SK-N-SH (cell line): ENCODE data around the gene TAF11. TPM values are rescaled to one million over a fixed set of nuclear protein-coding genes. Genes with fewer than 3 reads are reported as not detected.

Experiments
- CTCF ChIA-PET: fragments of 300-600, 350-600 bp; formaldehyde crosslinking; extraction: SDS; loops from one replicate; lab custom pipeline; 2021; lab: Yijun Ruan, JAX
- POLR2A ChIA-PET: fragments of 350-600 bp; sonication (Branson Sonifier 250); formaldehyde crosslinking; extraction: SDS; loops from one replicate; lab custom pipeline; 2020; ENCODE audit warnings: antibody characterized with exemption, inconsistent platforms; lab: Yijun Ruan, JAX
- DNase-seq: peaks from one replicate; pipeline ENCODE4 v3.0.0; 2012
- H2AFZ ChIP-seq: fragments of 200-600 bp; sonication (generic); 2 replicates; pipeline ENCODE4 v1.8.1; 2016; ENCODE audit warnings: antibody characterized with exemption, mild to moderate bottlenecking, low read depth
- H3F3A ChIP-seq: fragments of 200-600 bp; sonication (generic); replicated peaks from 2 replicates; pipeline ENCODE3; 2016; ENCODE audit warnings: antibody characterized with exemption, mild to moderate bottlenecking; ENCODE audit not compliant: insufficient read depth
- H3K27ac ChIP-seq, 2 experiments: fragments of 200-500 bp in 1 of 2; fragments of 200-600 bp in 1 of 2; sonication (Bioruptor generic) in 1 of 2; sonication (generic), shearing (Covaris generic) in 1 of 2; 2 replicates each; pipeline versions ENCODE4 v1.5.1 to v1.6.1; 2014 to 2016; ENCODE audit warnings: low read depth in 2 of 2, inconsistent platforms in 1 of 2, low read length in 1 of 2, mild to moderate bottlenecking in 1 of 2, mixed read lengths in 1 of 2
- H3K27me3 ChIP-seq: fragments of 200-600 bp; sonication (generic), shearing (Covaris generic); 2 replicates; pipeline ENCODE4 v1.6.1; 2016; ENCODE audit warnings: mixed run types; ENCODE audit not compliant: insufficient read depth
- H3K36me3 ChIP-seq, 2 experiments: fragments of 200-500 bp in 1 of 2; fragments of 200-600 bp in 1 of 2; sonication (Bioruptor generic) in 1 of 2; sonication (generic) in 1 of 2; replicated peaks in 1 of 2; 2 replicates each; pipeline versions ENCODE3 to v1.5.1; 2014 to 2016; ENCODE audit warnings: low read length in 1 of 2, mild to moderate bottlenecking in 1 of 2; ENCODE audit not compliant: insufficient read depth in 2 of 2, control insufficient read depth in 1 of 2
- H3K4me1 ChIP-seq, 2 experiments: fragments of 200-500 bp in 1 of 2; fragments of 200-600 bp in 1 of 2; sonication (Bioruptor generic) in 1 of 2; sonication (generic), shearing (Covaris generic) in 1 of 2; 2 replicates each; pipeline versions ENCODE4 v1.5.1 to v1.6.1; 2014 to 2016; ENCODE audit warnings: low read depth in 1 of 2, low read length in 1 of 2, mixed run types in 1 of 2; ENCODE audit not compliant: insufficient read depth in 2 of 2, control insufficient read depth in 1 of 2
- H3K4me2 ChIP-seq: fragments of 200-600 bp; sonication (generic), shearing (Covaris generic); 2 replicates; pipeline ENCODE4 v1.6.1; 2017; ENCODE audit warnings: mixed run types
- H3K4me3 ChIP-seq, 2 experiments: fragments of 200-500 bp in 1 of 2; fragments of 200-600 bp in 1 of 2; sonication (Bioruptor generic) in 1 of 2; sonication (generic), shearing (Covaris generic) in 1 of 2; 2 replicates each; pipeline versions ENCODE4 v1.5.1 to v1.8.1; 2014 to 2016; ENCODE audit warnings: low read depth in 2 of 2, inconsistent platforms in 1 of 2, low read length in 1 of 2, mild to moderate bottlenecking in 1 of 2, mixed read lengths in 1 of 2, moderate library complexity in 1 of 2
- H3K79me2 ChIP-seq: fragments of 200-600 bp; sonication (generic); 2 replicates; pipeline ENCODE4 v1.8.1; 2017; ENCODE audit warnings: mild to moderate bottlenecking; ENCODE audit not compliant: insufficient read depth
- H3K9ac ChIP-seq: fragments of 200-600 bp; sonication (generic); 2 replicates; pipeline ENCODE4 v1.6.1; 2017; ENCODE audit warnings: mixed run types
- H3K9me2 ChIP-seq: fragments of 200-600 bp; sonication (generic); 2 replicates; pipeline ENCODE4 v1.6.1; 2017; ENCODE audit warnings: mixed run types
- H3K9me3 ChIP-seq: fragments of 200-600 bp; sonication (generic); 2 replicates; pipeline ENCODE4 v1.6.1; 2017; ENCODE audit warnings: mixed run types, mild to moderate bottlenecking, moderate library complexity
- H4K20me1 ChIP-seq: fragments of 200-600 bp; sonication (generic); 2 replicates; pipeline ENCODE4 v1.6.1; 2017; ENCODE audit warnings: mild to moderate bottlenecking, mixed run types; ENCODE audit not compliant: insufficient read depth
- EZH2phosphoT487 ChIP-seq: fragments of 200-600 bp; sonication (generic); IDR thresholded peaks from 2 replicates; pipeline ENCODE4 v1.6.1; 2017; ENCODE audit warnings: low read depth, mixed run types, mild to moderate bottlenecking, antibody characterized with exemption, moderate library complexity, borderline replicate concordance
- FOSL2 ChIP-seq: IDR thresholded peaks from 2 replicates; pipeline ENCODE4 v1.4.0; 2012; ENCODE audit warnings: low read depth, mild to moderate bottlenecking, moderate library complexity, borderline replicate concordance
- FOXJ3 ChIP-seq: sonication (generic); formaldehyde crosslinking; IDR thresholded peaks from 2 replicates; pipeline ENCODE4 v1.5.1; 2020; ENCODE audit warnings: mild to moderate bottlenecking, missing genetic modification reagents
- FOXM1 ChIP-seq: IDR thresholded peaks from 2 replicates; pipeline ENCODE4 v1.4.0; 2012; ENCODE audit warnings: low read depth, mild to moderate bottlenecking
- GABPA ChIP-seq: IDR thresholded peaks from 2 replicates; pipeline ENCODE4 v1.4.0; 2012; ENCODE audit warnings: low read depth, mild to moderate bottlenecking
- NFIC ChIP-seq: IDR thresholded peaks from 2 replicates; pipeline ENCODE4 v1.4.0; 2012; ENCODE audit warnings: borderline replicate concordance
- NRF1 ChIP-seq: IDR thresholded peaks from 2 replicates; pipeline ENCODE4 v1.6.1; 2012; ENCODE audit warnings: low read depth, mild to moderate bottlenecking, low read length
- POLR2AphosphoS5 ChIP-seq: IDR thresholded peaks from 2 replicates; pipeline ENCODE4 v1.6.1; 2012; ENCODE audit warnings: low read depth, low read length
- RAD21 ChIP-seq: IDR thresholded peaks from 2 replicates; pipeline ENCODE4 v1.6.1; 2012; ENCODE audit warnings: mild to moderate bottlenecking, low read length
- RFX5 ChIP-seq: IDR thresholded peaks from 2 replicates; pipeline ENCODE4 v1.6.1; 2012; ENCODE audit warnings: mild to moderate bottlenecking, improper control_type of control experiment, low read length
- RXRA ChIP-seq: IDR thresholded peaks from 2 replicates; pipeline ENCODE4 v1.4.0; 2012; ENCODE audit warnings: low read depth, mild to moderate bottlenecking, borderline replicate concordance
- SMC3 ChIP-seq: IDR thresholded peaks from 2 replicates; pipeline ENCODE4 v1.6.1; 2012; ENCODE audit warnings: low read depth, low read length, improper control_type of control experiment
- TCF12 ChIP-seq: IDR thresholded peaks from 2 replicates; pipeline ENCODE4 v1.4.0; 2012
- YY1 ChIP-seq: IDR thresholded peaks from 2 replicates; pipeline ENCODE4 v1.4.0; 2012; ENCODE audit warnings: low read depth, mild to moderate bottlenecking
- WGBS: methylation state at CpG from one replicate; pipeline ENCODE4 v1.1.6; 2017; ENCODE audit warnings: low lambda C conversion rate; 5-methylcytosine and 5-hydroxymethylcytosine counted together
- polyA plus RNA-seq, 3 experiments: library from polyadenylated mRNA; depleted of rRNA; stranded (reverse); fragments of >200 nt; gene quantifications; 2 replicates each; pipeline ENCODE4 v1.2.3, GENCODE V29; 2012
- TF ChIP-seq, protein P1 (sequence below): fragments of 200-600 bp; sonication (generic); IDR thresholded peaks from 2 replicates; pipeline ENCODE4 v1.6.1; 2017; ENCODE audit warnings: antibody characterized with exemption, mild to moderate bottlenecking, moderate library complexity
- TF ChIP-seq, protein P2 (sequence below): IDR thresholded peaks from 2 replicates; pipeline ENCODE4 v1.6.1; 2012; ENCODE audit warnings: mild to moderate bottlenecking, low read depth, low read length, moderate library complexity
- TF ChIP-seq, protein P3 (sequence below): IDR thresholded peaks from 2 replicates; pipeline ENCODE4 v1.4.0; 2012; ENCODE audit warnings: low read depth, borderline replicate concordance
- TF ChIP-seq, protein P4 (sequence below): fragments of 150-350 bp; IDR thresholded peaks from 2 replicates; pipeline ENCODE4 v1.6.1; 2016; ENCODE audit warnings: mild to moderate bottlenecking, low read depth, low read length

The TAF11 gene
- polyA plus RNA-seq, 1 of the 3 experiments (the other 2 are of a cell fraction): 21.8 TPM

DNA sequence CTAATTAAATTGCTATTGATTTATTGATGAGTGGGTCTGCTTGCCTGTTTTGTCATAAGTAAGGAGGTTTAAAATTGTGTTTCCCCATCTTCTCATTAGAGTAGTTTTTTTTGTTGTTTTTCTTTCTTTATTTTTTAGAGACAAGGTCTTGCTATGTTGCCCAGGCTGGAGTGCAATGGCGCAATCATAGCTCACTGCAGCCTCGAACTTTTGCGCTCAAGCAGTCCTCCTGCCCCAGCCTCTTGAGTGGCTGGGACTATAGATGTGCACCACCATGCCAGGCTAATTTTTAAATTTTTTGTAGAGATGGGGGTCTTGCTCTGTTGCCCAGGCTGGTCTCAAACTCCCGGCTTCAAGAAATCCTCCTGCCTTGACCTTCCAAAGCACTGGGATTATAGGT is 32.3 kb upstream of the TAF11 start:
- no peak overlapping the region for H3K4me3 ChIP-seq
- H3K36me3 ChIP-seq: no peaks in the 10 kb centered on the region
- CTCF ChIA-PET: interaction anchor here (1.2 kb wide), 1 partner anchor 29 kb away, joined by 3 read pairs; no protein-coding TSS in a partner anchor
- H3K4me2 ChIP-seq: no peak overlapping the region
- no peaks in the 10 kb centered on the region for H3K4me1 ChIP-seq
- no peaks in the 10 kb centered on the region for H3K9me3 ChIP-seq
- no peaks in the 10 kb centered on the region for H3K9me2 ChIP-seq
- TF ChIP-seq, protein P1, sequence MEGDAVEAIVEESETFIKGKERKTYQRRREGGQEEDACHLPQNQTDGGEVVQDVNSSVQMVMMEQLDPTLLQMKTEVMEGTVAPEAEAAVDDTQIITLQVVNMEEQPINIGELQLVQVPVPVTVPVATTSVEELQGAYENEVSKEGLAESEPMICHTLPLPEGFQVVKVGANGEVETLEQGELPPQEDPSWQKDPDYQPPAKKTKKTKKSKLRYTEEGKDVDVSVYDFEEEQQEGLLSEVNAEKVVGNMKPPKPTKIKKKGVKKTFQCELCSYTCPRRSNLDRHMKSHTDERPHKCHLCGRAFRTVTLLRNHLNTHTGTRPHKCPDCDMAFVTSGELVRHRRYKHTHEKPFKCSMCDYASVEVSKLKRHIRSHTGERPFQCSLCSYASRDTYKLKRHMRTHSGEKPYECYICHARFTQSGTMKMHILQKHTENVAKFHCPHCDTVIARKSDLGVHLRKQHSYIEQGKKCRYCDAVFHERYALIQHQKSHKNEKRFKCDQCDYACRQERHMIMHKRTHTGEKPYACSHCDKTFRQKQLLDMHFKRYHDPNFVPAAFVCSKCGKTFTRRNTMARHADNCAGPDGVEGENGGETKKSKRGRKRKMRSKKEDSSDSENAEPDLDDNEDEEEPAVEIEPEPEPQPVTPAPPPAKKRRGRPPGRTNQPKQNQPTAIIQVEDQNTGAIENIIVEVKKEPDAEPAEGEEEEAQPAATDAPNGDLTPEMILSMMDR: no peak
- TF ChIP-seq FOXJ3 (CRISPR knock-in tag): no peak
- TF ChIP-seq, protein P2, sequence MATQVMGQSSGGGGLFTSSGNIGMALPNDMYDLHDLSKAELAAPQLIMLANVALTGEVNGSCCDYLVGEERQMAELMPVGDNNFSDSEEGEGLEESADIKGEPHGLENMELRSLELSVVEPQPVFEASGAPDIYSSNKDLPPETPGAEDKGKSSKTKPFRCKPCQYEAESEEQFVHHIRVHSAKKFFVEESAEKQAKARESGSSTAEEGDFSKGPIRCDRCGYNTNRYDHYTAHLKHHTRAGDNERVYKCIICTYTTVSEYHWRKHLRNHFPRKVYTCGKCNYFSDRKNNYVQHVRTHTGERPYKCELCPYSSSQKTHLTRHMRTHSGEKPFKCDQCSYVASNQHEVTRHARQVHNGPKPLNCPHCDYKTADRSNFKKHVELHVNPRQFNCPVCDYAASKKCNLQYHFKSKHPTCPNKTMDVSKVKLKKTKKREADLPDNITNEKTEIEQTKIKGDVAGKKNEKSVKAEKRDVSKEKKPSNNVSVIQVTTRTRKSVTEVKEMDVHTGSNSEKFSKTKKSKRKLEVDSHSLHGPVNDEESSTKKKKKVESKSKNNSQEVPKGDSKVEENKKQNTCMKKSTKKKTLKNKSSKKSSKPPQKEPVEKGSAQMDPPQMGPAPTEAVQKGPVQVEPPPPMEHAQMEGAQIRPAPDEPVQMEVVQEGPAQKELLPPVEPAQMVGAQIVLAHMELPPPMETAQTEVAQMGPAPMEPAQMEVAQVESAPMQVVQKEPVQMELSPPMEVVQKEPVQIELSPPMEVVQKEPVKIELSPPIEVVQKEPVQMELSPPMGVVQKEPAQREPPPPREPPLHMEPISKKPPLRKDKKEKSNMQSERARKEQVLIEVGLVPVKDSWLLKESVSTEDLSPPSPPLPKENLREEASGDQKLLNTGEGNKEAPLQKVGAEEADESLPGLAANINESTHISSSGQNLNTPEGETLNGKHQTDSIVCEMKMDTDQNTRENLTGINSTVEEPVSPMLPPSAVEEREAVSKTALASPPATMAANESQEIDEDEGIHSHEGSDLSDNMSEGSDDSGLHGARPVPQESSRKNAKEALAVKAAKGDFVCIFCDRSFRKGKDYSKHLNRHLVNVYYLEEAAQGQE: no peak
- TF ChIP-seq TCF12: no peak
- no peak for TF ChIP-seq RFX5
- TF ChIP-seq FOSL2: no peak
- TF ChIP-seq NFIC: no peak
- no peak for TF ChIP-seq FOXM1
- TF ChIP-seq, protein P3, sequence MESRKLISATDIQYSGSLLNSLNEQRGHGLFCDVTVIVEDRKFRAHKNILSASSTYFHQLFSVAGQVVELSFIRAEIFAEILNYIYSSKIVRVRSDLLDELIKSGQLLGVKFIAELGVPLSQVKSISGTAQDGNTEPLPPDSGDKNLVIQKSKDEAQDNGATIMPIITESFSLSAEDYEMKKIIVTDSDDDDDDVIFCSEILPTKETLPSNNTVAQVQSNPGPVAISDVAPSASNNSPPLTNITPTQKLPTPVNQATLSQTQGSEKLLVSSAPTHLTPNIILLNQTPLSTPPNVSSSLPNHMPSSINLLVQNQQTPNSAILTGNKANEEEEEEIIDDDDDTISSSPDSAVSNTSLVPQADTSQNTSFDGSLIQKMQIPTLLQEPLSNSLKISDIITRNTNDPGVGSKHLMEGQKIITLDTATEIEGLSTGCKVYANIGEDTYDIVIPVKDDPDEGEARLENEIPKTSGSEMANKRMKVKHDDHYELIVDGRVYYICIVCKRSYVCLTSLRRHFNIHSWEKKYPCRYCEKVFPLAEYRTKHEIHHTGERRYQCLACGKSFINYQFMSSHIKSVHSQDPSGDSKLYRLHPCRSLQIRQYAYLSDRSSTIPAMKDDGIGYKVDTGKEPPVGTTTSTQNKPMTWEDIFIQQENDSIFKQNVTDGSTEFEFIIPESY: no peak
- TF ChIP-seq EZH2phosphoT487: no peak
- TF ChIP-seq POLR2AphosphoS5: no peak
- no peak for TF ChIP-seq GABPA
- no peak for TF ChIP-seq RXRA
- no peak for TF ChIP-seq SMC3
- TF ChIP-seq RAD21: no peak
- no peak for TF ChIP-seq YY1
- TF ChIP-seq, protein P4, sequence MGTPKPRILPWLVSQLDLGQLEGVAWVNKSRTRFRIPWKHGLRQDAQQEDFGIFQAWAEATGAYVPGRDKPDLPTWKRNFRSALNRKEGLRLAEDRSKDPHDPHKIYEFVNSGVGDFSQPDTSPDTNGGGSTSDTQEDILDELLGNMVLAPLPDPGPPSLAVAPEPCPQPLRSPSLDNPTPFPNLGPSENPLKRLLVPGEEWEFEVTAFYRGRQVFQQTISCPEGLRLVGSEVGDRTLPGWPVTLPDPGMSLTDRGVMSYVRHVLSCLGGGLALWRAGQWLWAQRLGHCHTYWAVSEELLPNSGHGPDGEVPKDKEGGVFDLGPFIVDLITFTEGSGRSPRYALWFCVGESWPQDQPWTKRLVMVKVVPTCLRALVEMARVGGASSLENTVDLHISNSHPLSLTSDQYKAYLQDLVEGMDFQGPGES: no peak
- no peak for TF ChIP-seq NRF1
- H3K9ac ChIP-seq: no peak overlapping the region
- peaks cover 4% of the 10 kb centered on the region; the same call in 1 of the 2 replicates for H3K79me2 ChIP-seq
- 73% methylated on average over 4 of the region's 4 CpGs for WGBS
- no peak overlapping the region for H2AFZ ChIP-seq
- no peaks in the 10 kb centered on the region; the same call in 1 of the 2 replicates for H4K20me1 ChIP-seq
- peaks cover 14% of the 10 kb centered on the region for H3F3A ChIP-seq
- no peak overlapping the region for H3K27ac ChIP-seq
- no peak for DNase-seq
- no peaks in the 10 kb centered on the region for H3K27me3 ChIP-seq
- POLR2A ChIA-PET: no interaction called here
